HCT116 (cell line): ENCODE results near the gene PITPNC1.

Experiments
- ATF3 ChIP-seq: IDR thresholded peaks from 2 replicates; pipeline ENCODE4 v1.6.1; 2012
- CTCF ChIP-seq, 3 experiments: fragments of 200-600 bp in 1 of 3; sonication (generic) in 1 of 3; IDR thresholded peaks in 2 of 3; conservative IDR thresholded peaks in 1 of 3; 2 replicates each; pipeline ENCODE4 v1.5.1; 2012 to 2017; ENCODE audit warnings: low read depth in 2 of 3, low read length in 2 of 3, antibody characterized with exemption in 1 of 3, borderline replicate concordance in 1 of 3, control low read depth in 1 of 3, mild to moderate bottlenecking in 1 of 3, mixed read lengths in 1 of 3, mixed run types in 1 of 3, moderate library complexity in 1 of 3; ENCODE audit not compliant: insufficient read depth in 1 of 3
- EZH2 ChIP-seq: fragments of 200-600 bp; sonication (generic); IDR thresholded peaks from 2 replicates; pipeline ENCODE4 v1.6.1; 2017; ENCODE audit warnings: antibody characterized with exemption, mixed run types
- EZH2phosphoT487 ChIP-seq: fragments of 200-600 bp; IDR thresholded peaks from 2 replicates; pipeline ENCODE4 v1.6.1; 2018; ENCODE audit warnings: antibody characterized with exemption, borderline replicate concordance
- JUND ChIP-seq: IDR thresholded peaks from 2 replicates; pipeline ENCODE4 v1.6.1; 2012
- MAX ChIP-seq: IDR thresholded peaks from 2 replicates; pipeline ENCODE4 v1.6.1; 2012
- POLR2A ChIP-seq: IDR thresholded peaks from 2 replicates; pipeline ENCODE4 v1.7.0; 2011; ENCODE audit warnings: borderline replicate concordance; ENCODE audit not compliant: insufficient read depth, insufficient read length; ENCODE audit errors: extremely low read depth
- POLR2AphosphoS5 ChIP-seq: IDR thresholded peaks from 2 replicates; pipeline ENCODE4 v1.6.1; 2011; ENCODE audit warnings: mild to moderate bottlenecking, low read depth, low read length, moderate library complexity
- RAD21 ChIP-seq: IDR thresholded peaks from 2 replicates; pipeline ENCODE4 v1.6.1; 2012; ENCODE audit warnings: low read depth, mild to moderate bottlenecking
- SIN3A ChIP-seq: IDR thresholded peaks from 2 replicates; pipeline ENCODE4 v1.6.1; 2012; ENCODE audit warnings: low read depth
- SRF ChIP-seq: IDR thresholded peaks from 2 replicates; pipeline ENCODE4 v1.6.1; 2012; ENCODE audit warnings: low read depth
- ZBTB33 ChIP-seq: IDR thresholded peaks from 2 replicates; pipeline ENCODE4 v1.6.1; 2011; ENCODE audit warnings: mild to moderate bottlenecking, low read length, moderate library complexity; ENCODE audit not compliant: insufficient replicate concordance; ENCODE audit errors: extremely low read depth

- TF ChIP-seq POLR2A (no peak), ZBTB33 (no peak), CTCF (IDR thresholded peaks at IDR 0.05 in 2 of 3, conservative IDR thresholded peaks at IDR 0.05 in 1 of 3; ENCODE audit: borderline replicate concordance in 1 of 3, insufficient read depth in 1 of 3, low read depth in 2 of 3, low read length in 2 of 3) (no peak), POLR2AphosphoS5 (no peak), ATF3 (no peak), RAD21 (no peak), MAX (no peak), EZH2phosphoT487 (no peak), EZH2 (no peak), JUND (no peak), SIN3A (no peak), SRF (no peak)
These were observed 705 bp upstream of the PITPNC1 start for GRCh38 chr17:67376415-67376736.
